LNCAP (cell line): ENCODE measurements around the gene KIF22.

Experiments
- TF ChIP-seq, protein P1 (sequence below): fragments of 450-650 bp; IDR thresholded peaks from 2 replicates; pipeline ENCODE4 v1.5.1; 2017; ENCODE audit warnings: mild to moderate bottlenecking

Gene KIF22

DNA sequence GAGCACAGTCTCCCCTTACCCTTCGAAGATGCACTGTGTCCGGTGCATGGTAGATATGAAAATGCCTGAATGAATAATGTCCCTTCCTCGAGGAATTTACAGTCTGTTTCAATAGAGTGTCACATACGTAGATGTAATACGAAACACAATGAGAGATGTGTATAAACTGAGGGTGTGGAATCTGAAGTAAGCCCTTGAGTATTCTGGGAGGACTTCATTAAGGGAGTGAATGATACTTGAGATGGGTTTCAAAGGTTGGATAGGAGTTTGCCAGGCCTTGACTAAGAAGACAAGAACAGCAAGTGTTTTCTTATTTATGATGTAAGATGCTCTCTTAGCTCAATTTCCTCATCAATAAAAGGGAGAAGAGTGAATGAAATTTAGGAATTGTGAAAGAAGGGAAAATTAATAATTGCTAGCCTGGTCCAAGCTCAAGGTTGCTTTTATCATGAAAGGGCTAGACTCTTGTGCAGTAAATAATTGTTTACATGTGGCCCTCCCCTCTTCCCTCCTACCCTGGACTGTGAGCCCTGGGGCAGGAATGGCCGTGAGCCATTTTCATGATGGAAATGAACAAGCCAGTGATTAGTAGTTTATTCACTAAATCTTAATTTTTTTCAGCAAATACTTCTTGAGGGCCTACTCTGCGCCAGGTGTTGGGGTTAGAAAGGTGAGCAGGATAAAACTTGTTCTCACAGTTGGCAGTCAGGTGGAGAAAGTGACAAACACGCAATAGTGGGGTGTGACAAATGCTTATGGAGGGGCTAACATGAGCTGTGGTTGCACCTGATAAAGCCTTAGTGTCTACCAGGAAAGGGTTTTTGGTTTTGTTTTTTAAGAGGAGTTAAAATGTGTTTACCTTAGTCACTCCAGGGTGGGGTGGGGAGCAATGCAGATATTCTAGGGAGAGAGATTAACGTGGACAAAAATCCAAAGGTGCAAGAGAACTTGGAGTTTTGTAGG lies 1.6 kb downstream of the KIF22 start:
- TF ChIP-seq, protein P1, sequence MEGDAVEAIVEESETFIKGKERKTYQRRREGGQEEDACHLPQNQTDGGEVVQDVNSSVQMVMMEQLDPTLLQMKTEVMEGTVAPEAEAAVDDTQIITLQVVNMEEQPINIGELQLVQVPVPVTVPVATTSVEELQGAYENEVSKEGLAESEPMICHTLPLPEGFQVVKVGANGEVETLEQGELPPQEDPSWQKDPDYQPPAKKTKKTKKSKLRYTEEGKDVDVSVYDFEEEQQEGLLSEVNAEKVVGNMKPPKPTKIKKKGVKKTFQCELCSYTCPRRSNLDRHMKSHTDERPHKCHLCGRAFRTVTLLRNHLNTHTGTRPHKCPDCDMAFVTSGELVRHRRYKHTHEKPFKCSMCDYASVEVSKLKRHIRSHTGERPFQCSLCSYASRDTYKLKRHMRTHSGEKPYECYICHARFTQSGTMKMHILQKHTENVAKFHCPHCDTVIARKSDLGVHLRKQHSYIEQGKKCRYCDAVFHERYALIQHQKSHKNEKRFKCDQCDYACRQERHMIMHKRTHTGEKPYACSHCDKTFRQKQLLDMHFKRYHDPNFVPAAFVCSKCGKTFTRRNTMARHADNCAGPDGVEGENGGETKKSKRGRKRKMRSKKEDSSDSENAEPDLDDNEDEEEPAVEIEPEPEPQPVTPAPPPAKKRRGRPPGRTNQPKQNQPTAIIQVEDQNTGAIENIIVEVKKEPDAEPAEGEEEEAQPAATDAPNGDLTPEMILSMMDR = no peak

GRCh38 chr16:29794231-29794710 lies 3.7 kb downstream of the KIF22 start:
- TF ChIP-seq, protein P1 = no peak

DNA sequence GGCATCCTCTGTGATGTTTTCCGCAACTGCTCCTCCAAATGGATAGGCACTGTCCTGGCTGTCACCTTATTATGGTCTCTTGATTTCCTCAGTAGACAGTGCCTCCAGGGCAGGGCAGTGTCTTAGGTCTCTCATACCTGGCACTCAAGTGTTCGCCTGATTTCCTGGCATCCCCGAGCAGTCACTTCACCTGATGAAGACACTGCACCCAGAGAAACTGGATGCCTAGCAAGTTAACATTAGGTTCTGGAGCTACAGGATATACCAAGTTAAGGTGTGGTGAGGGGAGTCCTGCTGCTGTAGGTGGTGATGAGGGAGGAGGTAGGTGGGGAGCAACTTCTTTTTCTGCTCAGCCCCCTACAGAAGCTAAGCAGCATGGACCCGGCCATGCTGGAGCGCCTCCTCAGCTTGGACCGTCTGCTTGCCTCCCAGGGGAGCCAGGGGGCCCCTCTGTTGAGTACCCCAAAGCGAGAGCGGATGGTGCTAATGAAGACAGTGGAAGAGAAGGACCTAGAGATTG lies 11.9 kb downstream of the KIF22 start:
- TF ChIP-seq, protein P1 = no peak

- TF ChIP-seq, protein P1 = no peak
Observed at GRCh38 chr16:29804020-29804419, 13.5 kb downstream of the KIF22 start.

DNA sequence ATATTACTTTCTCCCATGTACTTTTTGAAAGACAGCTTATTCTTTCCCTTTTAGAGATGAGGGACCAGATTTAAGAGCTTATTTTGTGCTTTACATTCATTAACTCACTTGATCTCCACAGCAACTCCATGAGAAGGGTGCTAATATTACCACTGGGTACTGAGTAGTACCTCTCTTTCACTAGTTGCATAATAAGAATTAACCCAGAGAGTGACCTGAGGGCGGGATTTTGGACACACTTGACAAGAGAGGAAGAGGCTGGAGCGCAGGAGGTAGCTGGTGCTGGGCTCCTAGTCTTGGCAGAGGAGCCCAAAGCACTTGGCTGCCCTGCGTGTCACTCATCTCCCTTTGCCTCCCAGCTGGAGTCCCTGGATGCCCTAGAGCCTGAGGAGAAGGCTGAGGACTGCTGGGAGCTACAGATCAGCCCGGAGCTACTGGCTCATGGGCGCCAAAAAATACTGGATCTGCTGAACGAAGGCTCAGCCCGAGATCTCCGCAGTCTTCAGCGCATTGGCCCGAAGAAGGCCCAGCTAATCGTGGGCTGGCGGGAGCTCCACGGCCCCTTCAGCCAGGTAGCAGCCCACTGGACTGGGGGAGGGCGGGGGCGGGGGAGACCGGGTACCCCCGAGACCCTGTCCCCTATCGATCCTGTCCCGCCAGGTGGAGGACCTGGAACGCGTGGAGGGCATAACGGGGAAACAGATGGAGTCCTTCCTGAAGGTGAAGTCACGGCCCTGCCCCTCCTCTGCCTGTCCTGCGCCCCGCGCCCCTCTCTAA lies 14.1 kb downstream of the KIF22 start:
- TF ChIP-seq, protein P1 = no peak

DNA sequence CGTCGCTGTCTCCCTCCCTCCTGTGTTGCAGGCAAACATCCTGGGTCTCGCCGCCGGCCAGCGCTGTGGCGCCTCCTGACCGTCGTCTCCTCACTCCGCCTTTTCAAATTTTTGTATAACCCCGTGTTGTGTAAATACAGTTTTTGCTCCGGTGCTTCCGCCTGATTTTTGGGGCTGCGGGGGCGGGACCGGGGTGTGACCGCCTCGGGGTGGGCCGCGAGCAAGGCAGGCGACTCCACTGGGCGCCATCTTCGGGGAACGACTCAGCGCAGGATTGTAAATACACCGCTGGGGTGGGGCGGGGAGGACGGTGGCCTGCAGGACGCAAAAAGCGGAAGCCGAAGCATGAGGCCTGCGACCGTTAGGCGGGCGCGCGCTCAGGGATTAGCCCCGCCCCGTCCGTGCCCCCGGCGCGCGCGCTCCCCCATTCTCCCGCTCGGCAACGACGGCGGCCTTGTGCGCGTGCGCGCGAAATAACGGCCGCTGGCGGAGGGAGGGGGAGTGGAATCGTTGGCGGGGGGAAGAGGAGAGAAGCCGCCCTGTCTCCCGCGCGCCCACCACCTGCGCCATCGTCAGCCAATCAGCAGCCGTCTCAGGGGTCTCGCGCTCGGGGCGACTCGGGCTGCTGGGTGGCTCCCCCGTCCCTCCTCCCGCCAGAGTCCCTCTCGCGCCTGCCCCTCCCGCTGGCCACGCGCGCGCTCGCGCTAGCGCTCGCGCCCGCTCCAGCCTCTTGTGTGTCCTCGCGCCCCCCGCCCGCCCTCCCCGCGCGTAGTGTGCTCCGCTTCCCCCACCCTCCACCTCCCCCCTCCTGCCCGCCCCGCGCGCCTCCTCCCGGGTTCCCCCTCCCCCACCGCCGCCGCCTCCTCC lies 14.9 kb downstream of the KIF22 start:
- TF ChIP-seq, protein P1 = no peak

- TF ChIP-seq, protein P1 = no peak
Observed at GRCh38 chr16:29806099-29806579, 15.6 kb downstream of the KIF22 start, which contains the start of gene MAZ. MAZ (plus strand) TSS chr16:29806529; CDS start chr16:29806702, 173 bp downstream.
